HG03342 (cell line): ENCODE measurements around the gene OPRL1.

Source experiments
- ATAC-seq: cut with Tn5 transposase; IDR thresholded peaks from one replicate; pipeline ENCODE4 v1.9.1; 2021; ENCODE audit warnings: mild to moderate bottlenecking, moderate library complexity; ENCODE audit not compliant: unreplicated experiment

The OPRL1 gene

GRCh38 chr20:64055893-64056638 lies 23.8 kb upstream of the OPRL1 start:
- ATAC-seq = no peak

DNA sequence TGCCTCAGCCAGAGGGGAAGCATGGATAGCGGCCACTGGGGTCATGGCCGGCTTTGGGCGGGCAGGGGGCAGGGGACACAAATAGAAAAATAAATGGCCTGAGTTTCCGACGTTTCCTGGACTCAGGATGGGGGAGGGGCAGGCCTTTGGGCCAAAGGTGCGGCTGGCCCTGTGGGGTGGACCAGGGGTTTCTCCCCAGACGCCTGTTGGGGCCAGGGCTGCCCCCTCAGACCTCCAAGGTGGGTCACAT lies 23.3 kb upstream of the OPRL1 start:
- no peak for ATAC-seq

GRCh38 chr20:64056889-64057627 lies 22.8 kb upstream of the OPRL1 start:
- no peak for ATAC-seq

- ATAC-seq = no peak
Observed at GRCh38 chr20:64057628-64058498, 22.0 kb upstream of the OPRL1 start.

DNA sequence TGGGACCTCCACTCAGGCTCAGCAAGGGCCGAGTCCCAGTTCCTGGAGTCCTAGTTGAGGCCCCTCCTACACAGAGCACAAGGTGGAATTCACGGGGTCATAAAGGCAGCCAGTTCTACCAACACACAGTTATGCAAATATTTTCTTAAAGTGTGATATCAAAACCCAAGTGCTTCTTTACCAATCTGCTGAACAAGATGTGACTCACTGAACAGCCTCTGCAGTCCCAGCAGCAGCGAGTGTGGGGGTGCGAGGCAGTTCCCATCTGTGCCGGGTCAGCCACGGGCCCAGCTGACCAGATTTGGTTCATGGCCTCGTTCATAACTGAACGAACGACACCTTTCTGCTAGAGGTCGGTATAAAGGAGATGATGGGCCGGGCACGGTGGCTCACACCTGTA lies 21.3 kb upstream of the OPRL1 start:
- ATAC-seq = no peak

DNA sequence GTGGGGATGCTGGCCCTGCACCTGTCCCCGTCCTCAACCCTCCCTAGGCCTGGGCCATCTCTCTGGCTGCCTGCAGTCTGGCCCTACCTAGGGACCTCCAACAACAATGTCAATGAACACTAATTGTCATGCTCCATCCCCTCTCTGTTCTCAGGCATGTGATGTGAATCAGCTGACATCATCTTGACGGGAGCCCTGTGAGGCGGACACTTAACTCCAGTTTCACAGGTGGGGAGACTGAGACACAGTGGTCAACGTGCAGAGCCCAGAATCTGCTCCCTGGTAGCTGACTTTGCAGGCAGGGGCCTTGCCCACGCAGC lies 17.6 kb upstream of the OPRL1 start:
- ATAC-seq = no peak

- ATAC-seq = peak; percentile 81
Observed at GRCh38 chr20:64062596-64063388, 17.1 kb upstream of the OPRL1 start, which contains the start of gene TCEA2. TSS of gene TCEA2 (plus strand) at chr20:64063198. CDS start at chr20:64063313, 115 bp downstream.

GRCh38 chr20:64063389-64064144 lies 16.3 kb upstream of the OPRL1 start:
- ATAC-seq = no peak

DNA sequence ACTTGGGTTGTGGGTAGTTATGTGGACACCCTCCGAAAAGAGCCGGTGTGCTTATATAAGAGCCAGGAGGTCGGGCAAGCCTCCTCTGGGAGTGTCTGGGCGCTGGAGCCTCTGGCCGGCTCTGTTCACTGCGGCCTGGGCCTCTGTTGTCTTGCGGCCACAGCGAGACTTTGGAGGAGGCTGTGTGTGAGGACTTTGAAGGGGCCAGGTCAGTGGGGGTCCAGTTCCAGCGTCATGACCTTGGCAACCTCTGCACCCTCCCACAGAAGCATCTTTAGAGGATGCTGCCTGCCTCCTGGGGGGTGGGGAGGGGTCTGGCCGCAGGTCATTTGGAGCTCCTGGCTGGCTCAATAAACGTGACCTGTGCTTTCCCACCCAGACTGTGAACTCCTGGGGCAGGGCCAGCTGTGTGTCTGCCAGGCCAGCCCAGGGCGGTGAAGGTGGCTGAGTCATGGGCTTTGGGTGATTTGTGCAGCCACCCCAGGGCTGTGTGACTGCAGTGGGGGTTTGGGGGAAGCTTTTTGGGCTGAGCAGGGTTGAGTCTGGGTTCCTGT lies 15.7 kb upstream of the OPRL1 start:
- no peak for ATAC-seq

DNA sequence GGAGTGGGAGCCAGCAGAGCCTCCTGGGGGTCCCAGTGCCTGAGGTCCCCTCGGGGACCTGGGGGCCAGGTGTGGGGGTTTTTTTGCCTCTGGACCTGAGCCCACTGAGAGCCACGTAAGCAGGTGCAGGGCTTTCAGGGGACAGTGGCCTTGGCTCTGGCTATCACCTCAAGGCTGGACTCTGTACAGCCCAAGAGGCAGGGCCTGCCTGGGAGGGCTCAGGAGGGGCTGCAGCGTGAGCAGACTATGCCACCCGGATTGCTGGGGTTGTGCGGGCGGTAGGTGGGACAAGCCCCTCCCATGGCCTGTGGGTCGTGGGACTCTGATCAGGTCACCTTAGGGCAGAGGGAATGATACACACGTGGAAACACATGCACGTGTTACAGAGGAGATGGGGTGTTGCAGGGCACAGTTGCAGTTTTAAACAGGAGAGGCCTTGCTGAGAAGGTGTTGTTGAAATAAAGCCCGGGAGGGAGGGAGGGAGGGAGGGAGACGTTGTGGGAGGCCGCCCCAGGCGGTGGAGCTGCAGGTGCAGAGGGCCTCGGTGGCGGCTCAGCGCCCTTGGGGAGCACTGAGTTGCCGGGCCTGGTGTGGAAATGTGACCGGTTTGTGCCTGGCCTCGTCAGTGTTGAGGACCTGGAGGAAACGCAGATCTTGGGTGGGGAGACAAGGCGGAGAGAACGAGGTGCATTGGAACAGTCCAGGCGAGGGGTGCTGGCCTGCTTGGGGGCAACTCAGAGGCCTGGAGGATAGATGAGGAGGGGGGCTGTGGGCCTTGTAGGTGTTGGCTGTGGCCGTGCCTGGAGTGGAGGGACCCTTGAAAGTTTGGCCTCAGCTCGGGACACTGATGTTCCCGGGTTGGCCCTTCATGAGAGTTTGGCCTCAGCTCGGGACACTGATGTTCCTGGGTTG lies 14.6 kb upstream of the OPRL1 start:
- no peak for ATAC-seq

GRCh38 chr20:64065974-64066343 lies 13.9 kb upstream of the OPRL1 start:
- ATAC-seq = peak; percentile 41

GRCh38 chr20:64067005-64067632 lies 12.8 kb upstream of the OPRL1 start:
- ATAC-seq = no peak

DNA sequence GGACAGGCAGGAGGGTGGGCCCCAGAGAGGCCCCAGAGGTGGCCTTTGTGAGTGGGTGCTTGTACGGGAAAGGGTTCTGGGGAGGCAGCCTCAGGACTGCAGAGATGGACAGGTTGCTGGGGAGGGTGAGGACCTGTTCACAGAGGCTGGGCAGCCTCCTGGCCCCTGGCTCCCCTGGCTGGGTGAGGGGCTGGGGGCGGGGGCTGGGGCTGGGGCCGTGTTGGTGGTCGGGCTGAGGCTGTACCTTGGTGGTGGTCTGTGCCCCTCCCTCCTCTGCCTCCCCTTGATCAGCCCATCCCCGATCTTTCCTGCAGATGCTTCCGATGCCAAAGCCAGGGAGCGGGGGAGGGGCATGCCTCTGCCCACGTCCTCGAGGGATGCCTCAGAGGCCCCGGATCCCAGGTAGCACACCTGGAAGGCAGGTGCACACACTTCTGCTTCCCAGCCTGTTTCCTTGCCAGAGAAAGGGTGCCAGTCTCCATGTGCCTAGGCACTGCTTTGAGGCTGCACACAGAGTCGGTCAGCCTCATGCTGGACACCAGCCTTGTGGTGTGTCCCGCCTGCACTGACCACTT lies 12.1 kb upstream of the OPRL1 start:
- no peak for ATAC-seq

- ATAC-seq = no peak
Observed at GRCh38 chr20:64068386-64069208, 11.3 kb upstream of the OPRL1 start.

- no peak for ATAC-seq
Observed at GRCh38 chr20:64069209-64069613, 10.7 kb upstream of the OPRL1 start.

GRCh38 chr20:64069614-64070243 lies 10.2 kb upstream of the OPRL1 start:
- ATAC-seq = no peak
